NAMALWA (cell line): ENCODE results near the gene CXCL3.

Experiments used
- DNase-seq: peaks from one replicate; pipeline ENCODE4 v3.0.0-alpha.2; 2015; ENCODE audit warnings: low spot score

Gene CXCL3

GRCh38 chr4:74012130-74012529, 26.4 kb downstream of the CXCL3 start:
- no peak for DNase-seq

DNA sequence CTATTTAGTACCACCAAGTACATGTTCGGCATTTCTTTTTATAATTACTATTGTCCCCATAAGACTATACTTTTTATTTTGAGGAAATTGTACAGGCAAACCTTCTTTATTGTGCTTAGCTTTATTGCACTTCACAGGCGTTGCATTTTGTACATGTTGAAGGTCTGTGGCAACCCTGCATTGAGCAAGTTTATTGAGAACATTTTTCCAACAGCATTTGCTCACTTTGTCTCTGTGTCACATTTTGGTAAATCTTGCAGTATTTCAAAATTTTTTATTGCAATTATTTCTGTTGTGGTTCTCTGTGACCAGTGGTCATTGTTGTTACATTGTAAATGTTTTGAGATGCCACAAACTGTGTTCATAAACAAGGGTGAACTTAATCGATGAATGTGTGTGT, 29.2 kb downstream of the CXCL3 start:
- no peak for DNase-seq

DNA sequence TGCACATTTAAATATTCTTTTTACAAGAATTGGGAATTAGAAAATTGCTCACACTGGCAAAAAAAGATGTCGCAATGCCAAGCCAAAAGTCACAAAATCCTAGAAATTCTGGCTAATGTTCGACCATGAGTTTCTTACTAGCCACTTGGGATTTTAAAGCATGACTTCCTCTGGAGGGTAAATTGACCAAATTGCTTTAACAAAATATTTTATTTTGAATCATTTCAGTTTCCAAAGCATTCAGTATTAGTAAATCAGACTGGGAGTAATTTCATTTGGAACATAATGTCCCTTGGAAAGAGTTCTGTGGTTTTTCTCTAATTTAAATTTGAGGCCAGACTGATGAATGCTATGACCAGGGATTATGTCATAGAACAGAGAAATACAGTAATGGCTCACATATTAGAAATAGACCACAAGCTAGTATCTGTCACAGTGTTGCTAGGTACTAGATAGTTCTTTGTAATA, 32.4 kb downstream of the CXCL3 start:
- DNase-seq, result no peak

GRCh38 chr4:74005528-74005927, 33.0 kb downstream of the CXCL3 start:
- DNase-seq, result no peak

DNA sequence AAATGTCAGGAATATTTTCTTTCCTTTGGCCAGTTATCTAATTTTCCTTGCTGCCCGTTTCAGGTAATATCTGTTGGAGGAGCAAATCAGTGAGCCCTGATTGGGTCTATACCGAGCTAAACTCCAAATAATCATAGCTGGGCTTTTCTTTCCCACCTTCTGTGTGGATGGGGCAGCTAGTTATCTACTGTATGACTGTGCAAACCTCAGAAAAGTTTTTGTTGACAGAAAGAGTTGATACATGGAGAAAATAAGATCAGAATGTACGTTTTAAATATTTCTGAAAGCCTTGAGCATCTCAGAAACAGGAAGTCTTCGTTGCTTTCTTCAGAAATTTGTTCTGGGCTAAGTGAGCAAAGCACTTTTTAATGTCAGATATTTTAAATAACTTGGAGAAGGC, 33.8 kb downstream of the CXCL3 start:
- DNase-seq, result no peak

DNA sequence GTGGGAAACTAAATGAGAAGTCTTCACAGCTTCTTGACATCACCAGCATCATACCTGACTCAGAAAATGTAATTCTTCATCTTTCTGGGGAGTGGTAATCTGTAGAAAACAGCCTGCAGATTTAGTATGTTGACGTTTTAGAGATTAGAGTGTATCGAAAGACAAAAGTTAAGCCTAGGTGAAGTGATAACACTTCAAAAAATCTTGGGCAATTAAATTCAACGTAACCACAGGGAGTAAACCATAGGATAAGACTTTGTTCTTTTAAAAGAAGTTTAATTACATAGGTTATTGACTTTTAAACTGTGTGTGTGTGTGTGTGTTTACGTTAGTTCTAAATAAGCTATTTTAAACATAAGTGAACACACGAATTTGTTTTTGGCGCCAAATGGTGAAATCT, 38.2 kb downstream of the CXCL3 start:
- DNase-seq, result no peak

GRCh38 chr4:73998040-73999011, 40.2 kb downstream of the CXCL3 start, which contains the start of gene CXCL5:
Gene CXCL5, minus strand, starts transcription at chr4:73998677. Its CDS starts 96 bp downstream, at chr4:73998581.
- no peak for DNase-seq

DNA sequence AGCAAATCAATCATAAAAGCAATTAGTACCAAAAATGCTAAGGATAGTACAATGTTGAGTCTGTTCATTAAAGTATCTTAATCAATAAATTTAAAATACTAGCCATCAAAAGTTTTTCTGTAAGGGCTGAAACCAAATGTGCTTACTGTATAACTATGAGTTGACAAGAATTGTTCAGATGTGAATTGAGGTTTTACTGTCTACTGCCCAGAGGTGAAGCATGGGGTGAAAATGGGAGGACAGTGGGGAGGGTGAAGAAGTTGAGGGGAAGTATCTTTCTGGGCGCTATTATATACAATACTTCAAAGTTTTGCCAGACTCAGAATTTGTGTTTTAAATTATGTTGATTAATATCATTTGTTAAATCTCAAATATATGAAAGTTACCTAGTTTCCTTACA, 46.4 kb downstream of the CXCL3 start:
- DNase-seq, result no peak

- DNase-seq, result no peak
Observed at GRCh38 chr4:73991742-73992000, 46.8 kb downstream of the CXCL3 start.

- DNase-seq, result no peak
Observed at GRCh38 chr4:73990988-73991741, 47.3 kb downstream of the CXCL3 start.

GRCh38 chr4:73989928-73990327, 48.6 kb downstream of the CXCL3 start:
- DNase-seq, result no peak

GRCh38 chr4:73989031-73989430, 49.5 kb downstream of the CXCL3 start:
- DNase-seq, result no peak

DNA sequence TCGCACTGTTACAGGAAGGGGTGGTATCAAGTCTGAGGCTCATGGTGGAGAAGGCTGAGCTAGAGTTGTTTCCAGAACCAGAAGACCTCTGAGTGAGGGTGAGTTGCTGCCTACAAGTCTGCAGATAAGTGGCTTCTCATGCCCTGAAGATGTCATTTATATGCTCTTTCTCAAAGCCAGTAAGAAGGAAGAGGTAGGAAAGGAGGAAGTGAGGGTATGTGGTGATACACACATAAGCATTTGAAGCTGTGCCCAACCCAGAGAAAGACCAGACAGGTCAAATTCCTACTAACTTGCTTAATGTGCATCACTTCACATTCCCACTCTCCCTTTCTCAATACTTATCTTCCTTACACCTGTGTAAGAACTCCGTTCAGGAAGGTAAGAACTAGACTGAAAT, 50.4 kb downstream of the CXCL3 start, which contains the start of gene PPBP:
PPBP (minus strand) TSS at position 130 of the 400 bp plus-strand sequence; CDS start at position 43, 87 bp downstream.
- no peak for DNase-seq
